ENCODE data around the gene CRACDL. TPM values are rescaled to one million over a fixed set of nuclear protein-coding genes. Genes with fewer than 3 reads are reported as not detected.

The CRACDL gene
- total RNA-seq, 1 donor from 2014 or later: 0.55 TPM

DNA sequence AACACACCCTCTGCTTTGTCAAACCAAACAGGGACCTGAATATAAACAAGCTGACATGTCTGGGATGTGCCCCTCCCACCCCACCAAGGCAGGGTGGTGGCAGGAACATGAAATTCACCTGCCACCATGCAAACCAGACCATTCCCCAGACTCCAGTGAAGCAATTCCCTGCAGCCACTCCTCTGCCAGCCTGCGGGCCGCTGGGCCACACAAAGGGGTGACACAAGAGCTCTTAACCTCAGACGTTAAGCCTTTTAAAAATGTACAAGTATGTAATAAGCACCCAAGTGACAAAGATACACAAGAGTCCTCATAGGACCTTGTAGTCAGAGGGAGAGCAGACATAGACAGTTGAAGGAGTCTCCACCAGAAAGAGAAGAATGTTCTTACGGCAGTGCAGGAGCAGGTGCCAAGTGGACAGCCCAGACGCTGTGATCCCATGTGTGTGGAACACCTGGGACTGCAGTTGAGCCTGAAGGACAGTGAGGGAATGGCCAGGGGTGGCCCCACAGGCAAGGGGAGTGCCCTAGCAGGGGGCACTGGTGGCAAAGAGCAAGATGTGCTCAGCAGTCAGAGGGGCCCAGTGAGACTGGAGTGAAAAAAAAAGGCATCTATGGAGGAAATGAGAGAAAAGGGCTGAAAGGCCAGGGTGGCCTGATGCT, 36.9 kb downstream of the CRACDL start:
- intact Hi-C loops (cut with micrococcal nuclease): no loop called here
- peaks cover 16% of the 10 kb centered on the region for H3K27me3 Mint-ChIP-seq (ENCODE audit: low read depth)
- H3K9me3 Mint-ChIP-seq: no peaks in the 10 kb centered on the region
- no peak overlapping the region for H3K27ac Mint-ChIP-seq
- no peaks in the 10 kb centered on the region for H3K36me3 Mint-ChIP-seq (ENCODE audit: low read depth)
- H3K4me1 Mint-ChIP-seq (ENCODE audit: low read depth): no peaks in the 10 kb centered on the region
- H3K4me3 Mint-ChIP-seq (ENCODE audit: low read depth): no peak overlapping the region
- DNase-seq (ENCODE audit: low spot score): no peak

DNA sequence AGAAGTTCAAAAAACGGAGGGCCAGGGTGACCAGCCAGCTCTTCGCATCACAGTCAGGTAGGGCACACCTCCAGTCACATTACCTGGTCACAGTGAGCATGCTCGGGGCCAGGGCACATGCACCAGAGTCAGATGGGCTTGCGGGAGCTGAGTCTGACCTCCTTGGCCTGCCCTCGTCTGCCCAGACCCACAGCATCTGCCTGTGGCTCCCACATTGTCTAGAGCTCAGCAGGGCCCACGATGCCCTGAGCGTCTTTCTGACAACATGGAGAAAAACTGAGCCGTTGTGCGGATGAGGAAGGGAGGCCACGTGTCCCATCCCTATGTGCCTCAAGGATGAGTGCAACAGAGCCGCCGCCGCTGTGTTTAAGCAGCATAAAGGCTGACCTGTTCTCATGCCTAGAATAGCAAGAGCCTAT, 37.6 kb downstream of the CRACDL start:
- intact Hi-C loops (cut with micrococcal nuclease): no loop called here
- no peak overlapping the region for H3K27ac Mint-ChIP-seq
- H3K4me3 Mint-ChIP-seq (ENCODE audit: low read depth): no peak overlapping the region
- DNase-seq (ENCODE audit: low spot score): no peak
- no peaks in the 10 kb centered on the region for H3K36me3 Mint-ChIP-seq (ENCODE audit: low read depth)
- peaks cover 16% of the 10 kb centered on the region for H3K27me3 Mint-ChIP-seq (ENCODE audit: low read depth)
- no peaks in the 10 kb centered on the region for H3K9me3 Mint-ChIP-seq
- no peaks in the 10 kb centered on the region for H3K4me1 Mint-ChIP-seq (ENCODE audit: low read depth)

DNA sequence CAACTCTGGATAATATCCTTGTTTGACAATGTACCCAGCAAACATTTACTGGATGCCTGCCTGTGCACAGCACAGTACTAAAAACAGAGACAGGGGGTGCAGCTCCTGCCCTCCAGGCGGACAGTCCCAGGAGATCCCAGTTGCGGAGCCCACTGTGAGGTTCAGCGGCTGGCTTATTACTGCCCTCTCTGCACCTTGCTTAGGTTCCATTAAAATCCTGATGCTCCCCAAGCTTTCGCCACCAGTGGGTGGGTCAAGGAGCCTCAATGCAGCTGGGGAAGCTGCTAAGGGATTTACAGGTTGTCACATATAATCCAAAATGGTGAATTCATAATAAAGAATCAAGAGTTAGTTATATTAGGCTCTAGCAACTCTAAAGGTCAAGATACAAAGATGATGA, 38.3 kb downstream of the CRACDL start:
- no peak overlapping the region for H3K27ac Mint-ChIP-seq
- intact Hi-C loops (cut with micrococcal nuclease): no loop called here
- H3K4me1 Mint-ChIP-seq (ENCODE audit: low read depth): no peaks in the 10 kb centered on the region
- no peak overlapping the region for H3K4me3 Mint-ChIP-seq (ENCODE audit: low read depth)
- no peaks in the 10 kb centered on the region for H3K36me3 Mint-ChIP-seq (ENCODE audit: low read depth)
- no peaks in the 10 kb centered on the region for H3K9me3 Mint-ChIP-seq
- peaks cover 16% of the 10 kb centered on the region for H3K27me3 Mint-ChIP-seq (ENCODE audit: low read depth)
- DNase-seq (ENCODE audit: low spot score): no peak

DNA sequence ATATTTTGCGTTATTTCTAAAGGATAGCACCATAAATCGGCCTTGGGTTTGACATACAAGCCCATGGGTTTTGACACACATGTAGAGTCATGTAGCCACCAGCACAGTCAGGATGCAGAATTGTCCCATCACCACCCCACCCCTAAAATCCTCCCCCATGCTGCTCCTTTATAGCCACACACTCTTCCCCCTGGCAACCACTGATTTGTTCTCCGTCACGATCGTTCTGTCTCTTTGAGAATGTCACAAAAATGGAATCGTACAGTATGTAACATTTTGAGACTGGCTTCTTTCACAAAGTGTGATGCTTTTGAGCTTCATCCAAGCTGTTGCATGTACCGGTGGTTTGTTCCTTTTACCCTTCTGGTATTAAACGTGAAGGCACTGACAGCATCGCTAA, 39.1 kb downstream of the CRACDL start:
- no peak for DNase-seq (ENCODE audit: low spot score)
- Mint-ChIP-seq H3K27me3 (ENCODE audit: low read depth) (peaks cover 16% of the 10 kb centered on the region), H3K27ac (no peak overlapping the region), H3K4me3 (ENCODE audit: low read depth) (no peak overlapping the region), H3K36me3 (ENCODE audit: low read depth) (no peaks in the 10 kb centered on the region), H3K9me3 (no peaks in the 10 kb centered on the region), H3K4me1 (ENCODE audit: low read depth) (no peaks in the 10 kb centered on the region)
- intact Hi-C loops (cut with micrococcal nuclease): no loop called here

DNA sequence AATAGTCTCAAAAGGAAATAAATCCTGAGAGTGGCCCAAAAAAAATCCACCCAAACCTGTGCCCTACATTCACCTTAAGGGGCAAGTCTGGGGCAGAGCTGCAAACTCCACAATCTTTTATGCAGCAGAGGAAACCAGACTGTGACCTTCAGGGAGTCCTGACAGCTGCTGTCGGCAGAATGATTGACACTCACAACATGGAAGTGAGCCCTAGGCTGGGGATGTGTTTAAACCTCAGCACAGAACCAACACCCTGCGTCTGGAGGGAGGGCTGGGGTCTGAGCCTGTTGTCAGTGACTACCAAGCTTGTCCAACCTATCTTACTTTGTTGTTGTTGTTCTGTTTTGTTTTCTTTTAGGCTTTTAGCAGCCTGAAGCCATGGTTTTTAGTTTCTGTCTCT, 39.6 kb downstream of the CRACDL start:
- Mint-ChIP-seq H3K9me3 (no peaks in the 10 kb centered on the region), H3K27me3 (ENCODE audit: low read depth) (peaks cover 16% of the 10 kb centered on the region), H3K4me3 (ENCODE audit: low read depth) (no peak overlapping the region), H3K36me3 (ENCODE audit: low read depth) (no peaks in the 10 kb centered on the region), H3K27ac (no peak overlapping the region), H3K4me1 (ENCODE audit: low read depth) (no peaks in the 10 kb centered on the region)
- no peak for DNase-seq (ENCODE audit: low spot score)
- intact Hi-C loops (cut with micrococcal nuclease): no loop called here

DNA sequence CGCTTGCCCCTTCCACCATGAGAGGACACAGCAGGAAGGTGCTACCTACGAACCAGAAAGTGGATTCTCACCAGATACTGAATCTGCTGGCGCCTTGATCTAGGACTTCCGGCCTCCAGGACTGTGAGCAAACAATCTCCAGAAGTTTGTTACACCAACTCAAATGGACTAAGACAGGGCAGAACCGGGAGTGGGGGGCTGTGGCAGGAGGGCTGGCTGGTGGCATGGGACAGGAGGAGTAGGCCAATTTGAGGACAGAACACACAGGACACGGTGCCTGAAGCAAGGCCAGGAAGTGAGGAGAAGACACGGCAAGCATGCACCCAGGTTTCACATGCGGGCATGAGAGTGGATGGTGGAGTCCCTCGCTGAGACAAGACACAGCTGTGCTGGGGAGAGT, 40.1 kb downstream of the CRACDL start:
- no peaks in the 10 kb centered on the region for H3K4me1 Mint-ChIP-seq (ENCODE audit: low read depth)
- DNase-seq (ENCODE audit: low spot score): no peak
- no peak overlapping the region for H3K4me3 Mint-ChIP-seq (ENCODE audit: low read depth)
- no peak overlapping the region for H3K27ac Mint-ChIP-seq
- no peaks in the 10 kb centered on the region for H3K9me3 Mint-ChIP-seq
- H3K36me3 Mint-ChIP-seq (ENCODE audit: low read depth): no peaks in the 10 kb centered on the region
- intact Hi-C loops (cut with micrococcal nuclease): no loop called here
- H3K27me3 Mint-ChIP-seq (ENCODE audit: low read depth): peaks cover 16% of the 10 kb centered on the region

DNA sequence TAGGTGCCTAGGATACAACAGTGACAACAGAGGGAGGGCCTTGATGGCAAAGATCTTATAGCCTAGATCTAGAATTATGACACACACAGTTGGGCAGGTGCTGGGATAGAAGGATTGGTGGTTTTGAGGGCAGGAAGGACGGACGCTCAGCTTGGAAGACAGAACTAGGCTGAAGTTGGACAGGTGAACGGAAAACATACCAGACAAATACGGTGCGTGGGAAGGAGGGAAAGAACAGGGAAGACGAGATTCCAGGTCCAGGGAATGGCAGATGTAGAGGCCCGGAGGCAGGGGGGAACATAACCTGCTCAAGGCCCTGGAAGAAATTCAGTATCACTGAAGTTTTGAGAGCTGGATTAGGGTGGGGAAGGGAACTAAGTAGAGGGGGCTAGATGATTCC, 40.8 kb downstream of the CRACDL start:
- H3K27ac Mint-ChIP-seq: no peak overlapping the region
- no peak overlapping the region for H3K4me3 Mint-ChIP-seq (ENCODE audit: low read depth)
- H3K9me3 Mint-ChIP-seq: no peaks in the 10 kb centered on the region
- peaks cover 17% of the 10 kb centered on the region for H3K27me3 Mint-ChIP-seq (ENCODE audit: low read depth)
- intact Hi-C loops (cut with micrococcal nuclease): no loop called here
- no peak for DNase-seq (ENCODE audit: low spot score)
- no peaks in the 10 kb centered on the region for H3K4me1 Mint-ChIP-seq (ENCODE audit: low read depth)
- H3K36me3 Mint-ChIP-seq (ENCODE audit: low read depth): no peaks in the 10 kb centered on the region

DNA sequence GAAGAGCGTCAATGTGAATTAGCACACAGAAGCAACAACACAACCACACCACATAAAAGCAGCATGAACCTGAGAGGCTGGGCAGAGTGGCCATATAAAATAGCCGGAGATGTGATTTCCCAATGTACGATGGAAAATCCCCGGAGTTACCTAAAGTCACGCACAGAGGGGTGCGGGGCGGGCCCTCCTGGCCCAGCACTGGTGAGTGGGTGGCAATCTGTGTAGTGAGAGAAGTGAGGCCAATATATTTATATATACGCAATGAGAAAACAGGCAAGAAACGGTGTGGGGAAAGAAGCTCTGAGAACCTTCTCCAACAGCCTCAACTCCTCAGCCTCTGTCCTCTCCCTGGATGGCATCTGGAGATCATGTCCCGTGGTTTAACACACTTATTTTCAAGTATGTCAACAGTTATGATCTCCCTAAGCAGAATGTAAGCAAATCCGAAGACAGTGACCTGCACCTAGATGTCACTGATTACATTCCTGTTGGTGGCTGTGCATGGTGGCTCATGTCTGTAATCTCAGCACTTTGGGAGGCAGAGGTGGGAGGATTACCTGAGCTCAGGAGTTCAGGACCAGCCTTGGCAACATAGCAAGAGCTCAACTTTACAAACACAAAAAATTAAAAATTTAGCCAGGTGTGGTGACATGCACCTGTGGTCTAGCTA, 41.6 kb downstream of the CRACDL start:
- H3K4me3 Mint-ChIP-seq (ENCODE audit: low read depth): no peak overlapping the region
- no peaks in the 10 kb centered on the region for H3K36me3 Mint-ChIP-seq (ENCODE audit: low read depth)
- peaks cover 23% of the 10 kb centered on the region for H3K27me3 Mint-ChIP-seq (ENCODE audit: low read depth)
- no peak for DNase-seq (ENCODE audit: low spot score)
- no peaks in the 10 kb centered on the region for H3K4me1 Mint-ChIP-seq (ENCODE audit: low read depth)
- H3K27ac Mint-ChIP-seq: no peak overlapping the region
- intact Hi-C loops (cut with micrococcal nuclease): no loop called here
- H3K9me3 Mint-ChIP-seq: no peaks in the 10 kb centered on the region

DNA sequence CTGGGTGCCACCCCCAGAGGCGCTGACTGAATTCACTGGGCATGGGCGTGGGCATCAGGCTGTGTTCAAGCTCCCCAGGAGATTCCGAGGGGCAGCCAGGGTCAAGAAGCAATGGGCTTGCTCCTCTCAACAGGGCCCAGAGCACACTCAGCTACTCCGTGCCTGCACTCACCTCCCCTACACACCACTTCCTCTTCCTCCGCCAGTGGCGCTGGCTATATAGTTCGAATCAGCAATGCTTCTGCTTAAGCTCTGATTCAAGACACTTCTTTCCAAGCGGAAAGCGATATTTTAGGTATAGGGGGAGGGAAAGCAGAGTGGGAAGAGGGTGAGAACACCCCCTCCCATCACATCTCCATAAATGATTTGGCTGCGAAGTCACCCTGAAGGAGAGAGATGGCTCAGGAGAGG, 42.1 kb downstream of the CRACDL start:
- intact Hi-C loops (cut with micrococcal nuclease): no loop called here
- H3K27ac Mint-ChIP-seq: no peak overlapping the region
- H3K27me3 Mint-ChIP-seq (ENCODE audit: low read depth): peaks cover 22% of the 10 kb centered on the region
- no peak overlapping the region for H3K4me3 Mint-ChIP-seq (ENCODE audit: low read depth)
- no peaks in the 10 kb centered on the region for H3K9me3 Mint-ChIP-seq
- H3K4me1 Mint-ChIP-seq (ENCODE audit: low read depth): no peaks in the 10 kb centered on the region
- H3K36me3 Mint-ChIP-seq (ENCODE audit: low read depth): no peaks in the 10 kb centered on the region
- no peak for DNase-seq (ENCODE audit: low spot score)

DNA sequence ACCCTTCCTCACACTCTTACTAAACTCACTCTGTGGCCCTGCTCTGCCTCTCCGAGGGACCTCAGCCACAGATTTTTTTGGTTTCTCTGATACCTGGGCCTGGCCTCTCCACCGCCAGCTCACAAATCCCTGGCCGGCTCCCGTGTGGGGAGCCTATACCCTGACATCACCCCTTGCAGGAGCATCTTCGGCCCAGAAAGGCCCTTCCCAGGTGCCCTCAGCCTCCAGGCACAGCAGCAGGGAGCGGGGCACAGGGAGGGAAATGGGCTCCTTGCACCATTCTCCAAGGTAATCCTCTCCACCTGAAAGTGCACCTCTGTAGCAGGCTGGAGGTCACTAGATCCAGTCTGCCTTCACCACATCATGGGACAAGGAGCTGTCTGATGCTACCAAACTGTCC, 43.2 kb downstream of the CRACDL start:
- intact Hi-C loops (cut with micrococcal nuclease): no loop called here
- H3K9me3 Mint-ChIP-seq: peaks cover 1% of the 10 kb centered on the region
- no peaks in the 10 kb centered on the region for H3K4me1 Mint-ChIP-seq (ENCODE audit: low read depth)
- no peaks in the 10 kb centered on the region for H3K36me3 Mint-ChIP-seq (ENCODE audit: low read depth)
- no peak overlapping the region for H3K27ac Mint-ChIP-seq
- no peak for DNase-seq (ENCODE audit: low spot score)
- H3K4me3 Mint-ChIP-seq (ENCODE audit: low read depth): no peak overlapping the region
- peaks cover 27% of the 10 kb centered on the region for H3K27me3 Mint-ChIP-seq (ENCODE audit: low read depth)

DNA sequence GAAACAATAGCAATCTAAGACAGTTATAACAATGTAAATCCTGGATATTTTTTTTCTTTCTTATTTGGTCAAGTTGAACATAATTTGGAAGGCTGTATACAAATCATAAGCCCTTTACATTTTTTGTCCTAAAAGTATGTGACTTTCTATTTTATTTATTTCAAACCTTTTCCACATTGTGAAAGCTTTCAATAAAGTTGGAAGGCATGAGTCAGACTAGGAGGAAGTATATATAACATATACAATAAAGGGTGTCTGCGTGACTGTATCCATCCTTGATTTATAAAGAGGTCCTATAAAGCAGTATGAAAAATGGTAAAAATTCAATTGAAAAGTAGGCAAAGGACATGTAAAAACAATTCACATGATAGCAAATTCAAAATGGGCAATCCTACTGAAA, 44.4 kb downstream of the CRACDL start:
- intact Hi-C loops (cut with micrococcal nuclease): no loop called here

DNA sequence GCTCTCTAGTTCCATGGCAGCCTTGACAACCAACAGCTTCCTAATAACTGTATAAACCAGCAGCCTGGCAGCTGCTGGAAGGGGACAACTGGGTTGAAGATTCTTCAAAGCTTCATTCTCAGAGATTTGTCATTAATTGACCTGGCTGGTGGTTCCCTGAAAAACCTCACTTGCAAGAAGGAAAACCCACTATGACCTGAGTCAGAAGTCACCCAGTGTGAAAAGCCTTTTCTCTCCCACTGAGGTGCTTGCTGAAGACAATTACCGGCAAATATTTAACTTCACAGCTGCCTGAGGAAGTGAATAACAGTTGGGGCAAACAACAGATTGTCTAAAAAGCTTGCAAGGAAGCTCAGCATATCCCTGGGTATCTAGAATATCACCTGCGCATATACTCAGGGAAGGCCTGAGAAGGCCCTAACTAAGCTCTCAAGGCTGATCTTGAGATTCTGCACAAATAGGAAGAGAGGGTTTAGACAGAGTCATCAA, 49.9 kb downstream of the CRACDL start:
- Mint-ChIP-seq H3K36me3 (ENCODE audit: low read depth) (no peaks in the 10 kb centered on the region), H3K4me1 (ENCODE audit: low read depth) (no peaks in the 10 kb centered on the region), H3K27me3 (ENCODE audit: low read depth) (peaks cover 29% of the 10 kb centered on the region), H3K9me3 (peaks cover 28% of the 10 kb centered on the region), H3K27ac (no peak overlapping the region), H3K4me3 (ENCODE audit: low read depth) (no peak overlapping the region)
- DNase-seq (ENCODE audit: low spot score): no peak
- intact Hi-C loops (cut with micrococcal nuclease): no loop called here

More for the DNA sequence above, 44.4 kb downstream of the CRACDL start:
- H3K9me3 Mint-ChIP-seq: peaks cover 13% of the 10 kb centered on the region
- no peaks in the 10 kb centered on the region for H3K36me3 Mint-ChIP-seq (ENCODE audit: low read depth)
- DNase-seq (ENCODE audit: low spot score): no peak
- no peaks in the 10 kb centered on the region for H3K4me1 Mint-ChIP-seq (ENCODE audit: low read depth)
- H3K27ac Mint-ChIP-seq: no peak overlapping the region
- no peak overlapping the region for H3K4me3 Mint-ChIP-seq (ENCODE audit: low read depth)
- H3K27me3 Mint-ChIP-seq (ENCODE audit: low read depth): peaks cover 31% of the 10 kb centered on the region

DNA sequence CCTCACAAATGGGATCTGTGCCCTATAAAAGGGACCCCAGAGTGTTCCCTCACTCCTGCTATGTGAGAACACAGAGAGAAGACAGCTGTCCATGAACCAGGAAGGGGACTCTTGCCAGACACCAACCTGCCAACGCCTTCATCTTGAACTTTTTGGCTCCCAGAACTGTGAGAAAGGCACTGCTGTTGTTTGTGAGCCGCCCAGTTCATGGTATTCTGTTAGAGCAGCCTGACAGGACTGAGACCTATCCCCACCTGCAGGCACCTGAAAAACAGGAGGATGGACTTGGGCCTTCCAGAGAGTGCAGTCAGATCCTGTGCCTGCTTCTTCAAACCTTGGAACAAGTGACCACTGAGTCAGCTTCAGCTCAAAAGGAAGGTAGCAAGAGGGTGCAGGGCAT, 51.4 kb downstream of the CRACDL start:
- intact Hi-C loops (cut with micrococcal nuclease): no loop called here
- H3K27ac Mint-ChIP-seq: no peak overlapping the region
- H3K27me3 Mint-ChIP-seq (ENCODE audit: low read depth): peaks cover 22% of the 10 kb centered on the region
- no peaks in the 10 kb centered on the region for H3K36me3 Mint-ChIP-seq (ENCODE audit: low read depth)
- H3K4me3 Mint-ChIP-seq (ENCODE audit: low read depth): no peak overlapping the region
- H3K4me1 Mint-ChIP-seq (ENCODE audit: low read depth): no peaks in the 10 kb centered on the region
- DNase-seq (ENCODE audit: low spot score): no peak
- H3K9me3 Mint-ChIP-seq: peaks cover 28% of the 10 kb centered on the region

Measured in activated T-helper 2 cell treated with anti-CD3 and anti-CD28 coated beads, Interferon-gamma antibody, Interleukin-2, Interleukin-4, amounts not matched to agents 10 μg/mL and 5 μg/mL and 100 μg/mL, durations not matched to agents 14 hours and 24 hours and 36 hours (primary cell).